ENCODE measurements around the gene GPX4. TPM values are rescaled to one million over a fixed set of nuclear protein-coding genes. Genes with fewer than 3 reads are reported as not detected.

GPX4 gene
- polyA plus RNA-seq, 1 donor from 2014 or later: 713 TPM

DNA sequence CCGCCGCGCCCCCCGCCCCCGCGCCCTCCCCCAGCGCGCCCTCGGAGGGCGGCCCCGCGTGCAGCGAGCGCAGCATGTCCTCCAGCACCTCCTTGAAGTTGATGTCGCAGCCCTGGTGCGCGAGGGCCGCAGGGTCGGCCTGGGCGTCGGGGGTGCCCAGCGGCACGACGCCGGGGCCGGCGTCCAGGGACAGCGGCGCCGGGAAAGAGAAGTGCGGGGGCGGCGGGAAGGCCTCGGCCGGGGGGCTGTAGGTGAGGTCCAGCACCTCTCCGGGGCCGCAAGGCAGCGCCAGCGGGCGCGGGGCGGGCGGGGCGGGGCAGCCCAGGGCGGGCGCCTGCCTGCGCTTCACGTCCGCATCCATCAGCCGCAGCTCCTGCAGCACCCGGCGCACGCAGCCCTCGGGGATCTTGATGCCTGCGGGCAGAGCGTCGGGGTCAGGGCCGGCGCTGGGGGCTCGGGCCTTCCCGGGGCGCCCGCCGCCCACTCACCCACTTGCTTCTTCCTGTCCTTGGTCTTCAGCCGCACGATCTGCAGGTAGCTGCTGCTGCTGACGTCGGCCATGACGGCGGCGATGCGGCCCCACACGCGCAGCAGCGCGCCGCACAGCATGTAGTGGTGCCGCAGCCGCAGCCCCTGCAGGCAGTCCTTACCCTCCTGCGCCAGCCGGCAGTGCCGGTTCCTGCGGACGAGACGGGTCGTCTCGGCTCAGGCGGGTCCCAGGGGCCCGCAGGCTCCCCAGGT, 4.7 kb downstream of the GPX4 start:
- Histone ChIP-seq H4K20me1 (ENCODE audit: insufficient read depth) (no peaks in the 10 kb centered on the region), H3K27me3 (ENCODE audit: insufficient read depth, low read depth, low read length) (no peaks in the 10 kb centered on the region), H3K9me2 (ENCODE audit: insufficient read depth, low read length) (no peaks in the 10 kb centered on the region), H3K4me2 (ENCODE audit: low read length) (no peak overlapping the region), H3K9me3 (ENCODE audit: low read length) (no peaks in the 10 kb centered on the region), H3K79me2 (replicated peaks; ENCODE audit: insufficient read depth, low read length) (peaks cover 4% of the 10 kb centered on the region), H3K4me3 (ENCODE audit: low read length) (no peak overlapping the region), H3K9ac (ENCODE audit: low read length) (no peak overlapping the region), H3F3A (ENCODE audit: insufficient read depth, low read length, poor library complexity, severe bottlenecking) (no peaks in the 10 kb centered on the region), H3K36me3 (ENCODE audit: insufficient read depth, low read length) (no peaks in the 10 kb centered on the region), H3K27ac (ENCODE audit: low read length) (no peak overlapping the region), H2AFZ (ENCODE audit: low read depth, low read length) (no peak overlapping the region)
- TF ChIP-seq, protein P1, sequence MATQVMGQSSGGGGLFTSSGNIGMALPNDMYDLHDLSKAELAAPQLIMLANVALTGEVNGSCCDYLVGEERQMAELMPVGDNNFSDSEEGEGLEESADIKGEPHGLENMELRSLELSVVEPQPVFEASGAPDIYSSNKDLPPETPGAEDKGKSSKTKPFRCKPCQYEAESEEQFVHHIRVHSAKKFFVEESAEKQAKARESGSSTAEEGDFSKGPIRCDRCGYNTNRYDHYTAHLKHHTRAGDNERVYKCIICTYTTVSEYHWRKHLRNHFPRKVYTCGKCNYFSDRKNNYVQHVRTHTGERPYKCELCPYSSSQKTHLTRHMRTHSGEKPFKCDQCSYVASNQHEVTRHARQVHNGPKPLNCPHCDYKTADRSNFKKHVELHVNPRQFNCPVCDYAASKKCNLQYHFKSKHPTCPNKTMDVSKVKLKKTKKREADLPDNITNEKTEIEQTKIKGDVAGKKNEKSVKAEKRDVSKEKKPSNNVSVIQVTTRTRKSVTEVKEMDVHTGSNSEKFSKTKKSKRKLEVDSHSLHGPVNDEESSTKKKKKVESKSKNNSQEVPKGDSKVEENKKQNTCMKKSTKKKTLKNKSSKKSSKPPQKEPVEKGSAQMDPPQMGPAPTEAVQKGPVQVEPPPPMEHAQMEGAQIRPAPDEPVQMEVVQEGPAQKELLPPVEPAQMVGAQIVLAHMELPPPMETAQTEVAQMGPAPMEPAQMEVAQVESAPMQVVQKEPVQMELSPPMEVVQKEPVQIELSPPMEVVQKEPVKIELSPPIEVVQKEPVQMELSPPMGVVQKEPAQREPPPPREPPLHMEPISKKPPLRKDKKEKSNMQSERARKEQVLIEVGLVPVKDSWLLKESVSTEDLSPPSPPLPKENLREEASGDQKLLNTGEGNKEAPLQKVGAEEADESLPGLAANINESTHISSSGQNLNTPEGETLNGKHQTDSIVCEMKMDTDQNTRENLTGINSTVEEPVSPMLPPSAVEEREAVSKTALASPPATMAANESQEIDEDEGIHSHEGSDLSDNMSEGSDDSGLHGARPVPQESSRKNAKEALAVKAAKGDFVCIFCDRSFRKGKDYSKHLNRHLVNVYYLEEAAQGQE (IDR thresholded peaks at IDR 0.05; ENCODE audit: borderline replicate concordance): no peak
- TF ChIP-seq, protein P2, sequence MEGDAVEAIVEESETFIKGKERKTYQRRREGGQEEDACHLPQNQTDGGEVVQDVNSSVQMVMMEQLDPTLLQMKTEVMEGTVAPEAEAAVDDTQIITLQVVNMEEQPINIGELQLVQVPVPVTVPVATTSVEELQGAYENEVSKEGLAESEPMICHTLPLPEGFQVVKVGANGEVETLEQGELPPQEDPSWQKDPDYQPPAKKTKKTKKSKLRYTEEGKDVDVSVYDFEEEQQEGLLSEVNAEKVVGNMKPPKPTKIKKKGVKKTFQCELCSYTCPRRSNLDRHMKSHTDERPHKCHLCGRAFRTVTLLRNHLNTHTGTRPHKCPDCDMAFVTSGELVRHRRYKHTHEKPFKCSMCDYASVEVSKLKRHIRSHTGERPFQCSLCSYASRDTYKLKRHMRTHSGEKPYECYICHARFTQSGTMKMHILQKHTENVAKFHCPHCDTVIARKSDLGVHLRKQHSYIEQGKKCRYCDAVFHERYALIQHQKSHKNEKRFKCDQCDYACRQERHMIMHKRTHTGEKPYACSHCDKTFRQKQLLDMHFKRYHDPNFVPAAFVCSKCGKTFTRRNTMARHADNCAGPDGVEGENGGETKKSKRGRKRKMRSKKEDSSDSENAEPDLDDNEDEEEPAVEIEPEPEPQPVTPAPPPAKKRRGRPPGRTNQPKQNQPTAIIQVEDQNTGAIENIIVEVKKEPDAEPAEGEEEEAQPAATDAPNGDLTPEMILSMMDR (IDR thresholded peaks at IDR 0.05; ENCODE audit: poor library complexity, severe bottlenecking): no peak
- TF ChIP-seq EP300 (conservative IDR thresholded peaks at IDR 0.05; ENCODE audit: poor library complexity, severe bottlenecking): no peak
- no peak for TF ChIP-seq RAD21 (conservative IDR thresholded peaks at IDR 0.05)
- no peak for TF ChIP-seq MXI1 (conservative IDR thresholded peaks at IDR 0.05; ENCODE audit: poor library complexity, severe bottlenecking)
- TF ChIP-seq TAF1 (IDR thresholded peaks at IDR 0.05; ENCODE audit: low read depth): no peak
- no peak for TF ChIP-seq EZH2 (IDR thresholded peaks at IDR 0.05; ENCODE audit: borderline replicate concordance, insufficient read depth, low read length, poor library complexity, severe bottlenecking)
- TF ChIP-seq SMC3 (conservative IDR thresholded peaks at IDR 0.05; ENCODE audit: poor library complexity): no peak
- TF ChIP-seq POLR2AphosphoS5 (IDR thresholded peaks at IDR 0.05): no peak

DNA sequence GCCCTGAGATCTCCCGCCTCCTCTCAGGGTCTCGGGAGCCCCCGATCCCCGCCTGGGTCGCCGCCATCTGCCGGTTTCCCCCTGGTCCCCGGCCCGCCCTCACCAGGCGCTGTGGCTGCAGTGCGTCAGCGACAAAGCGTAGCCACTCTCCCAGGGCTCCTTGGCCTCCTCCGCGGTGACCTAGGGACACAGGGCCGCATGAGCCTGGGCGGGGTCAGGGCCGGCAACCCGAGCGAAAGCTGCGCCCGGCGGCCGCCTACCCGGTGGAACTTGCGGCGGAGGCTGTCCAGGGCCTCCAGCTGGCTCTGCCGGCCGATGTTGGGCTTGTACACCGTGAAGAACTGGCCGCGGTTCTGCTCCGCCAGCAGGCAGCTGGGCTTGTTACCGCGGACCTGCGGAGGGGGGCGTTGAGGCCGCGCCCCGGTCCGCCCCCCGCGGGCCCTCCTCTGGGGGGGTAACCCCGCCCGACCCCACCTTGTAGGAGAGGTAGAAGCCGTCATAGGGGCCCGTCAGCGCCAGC, 5.3 kb downstream of the GPX4 start:
- no peak overlapping the region for H2AFZ ChIP-seq (ENCODE audit: low read depth, low read length)
- no peaks in the 10 kb centered on the region for H3K9me3 ChIP-seq (ENCODE audit: low read length)
- TF ChIP-seq MXI1 (conservative IDR thresholded peaks at IDR 0.05; ENCODE audit: poor library complexity, severe bottlenecking) (no peak), EZH2 (IDR thresholded peaks at IDR 0.05; ENCODE audit: borderline replicate concordance, insufficient read depth, low read length, poor library complexity, severe bottlenecking) (no peak), POLR2AphosphoS5 (IDR thresholded peaks at IDR 0.05) (no peak)
- TF ChIP-seq, protein P2 (IDR thresholded peaks at IDR 0.05; ENCODE audit: poor library complexity, severe bottlenecking): no peak
- TF ChIP-seq, protein P1 (IDR thresholded peaks at IDR 0.05; ENCODE audit: borderline replicate concordance): no peak
- no peaks in the 10 kb centered on the region for H3K27me3 ChIP-seq (ENCODE audit: insufficient read depth, low read depth, low read length)
- H3K4me2 ChIP-seq (ENCODE audit: low read length): no peak overlapping the region
- H3K79me2 ChIP-seq (replicated peaks; ENCODE audit: insufficient read depth, low read length): peaks cover 4% of the 10 kb centered on the region
- no peaks in the 10 kb centered on the region for H3F3A ChIP-seq (ENCODE audit: insufficient read depth, low read length, poor library complexity, severe bottlenecking)
- no peak overlapping the region for H3K4me3 ChIP-seq (ENCODE audit: low read length)
- no peaks in the 10 kb centered on the region for H3K36me3 ChIP-seq (ENCODE audit: insufficient read depth, low read length)
- no peak overlapping the region for H3K27ac ChIP-seq (ENCODE audit: low read length)
- no peaks in the 10 kb centered on the region for H4K20me1 ChIP-seq (ENCODE audit: insufficient read depth)
- H3K9ac ChIP-seq (ENCODE audit: low read length): no peak overlapping the region
- H3K9me2 ChIP-seq (ENCODE audit: insufficient read depth, low read length): no peaks in the 10 kb centered on the region
